NT2/D1 (cell line): ENCODE data around the gene POU2F3.

Source experiments
- SUZ12 ChIP-seq: IDR thresholded peaks from 2 replicates; pipeline ENCODE4 v1.6.1; 2011; ENCODE audit not compliant: insufficient read length, insufficient read depth; ENCODE audit errors: extremely low read depth
- YY1 ChIP-seq: IDR thresholded peaks from 2 replicates; pipeline ENCODE4 v1.6.1; 2011; ENCODE audit not compliant: insufficient read length, insufficient read depth
- ZNF274 ChIP-seq: IDR thresholded peaks from 2 replicates; pipeline ENCODE4 v1.6.1; 2011; ENCODE audit warnings: mild to moderate bottlenecking, low read depth, low read length

DNA sequence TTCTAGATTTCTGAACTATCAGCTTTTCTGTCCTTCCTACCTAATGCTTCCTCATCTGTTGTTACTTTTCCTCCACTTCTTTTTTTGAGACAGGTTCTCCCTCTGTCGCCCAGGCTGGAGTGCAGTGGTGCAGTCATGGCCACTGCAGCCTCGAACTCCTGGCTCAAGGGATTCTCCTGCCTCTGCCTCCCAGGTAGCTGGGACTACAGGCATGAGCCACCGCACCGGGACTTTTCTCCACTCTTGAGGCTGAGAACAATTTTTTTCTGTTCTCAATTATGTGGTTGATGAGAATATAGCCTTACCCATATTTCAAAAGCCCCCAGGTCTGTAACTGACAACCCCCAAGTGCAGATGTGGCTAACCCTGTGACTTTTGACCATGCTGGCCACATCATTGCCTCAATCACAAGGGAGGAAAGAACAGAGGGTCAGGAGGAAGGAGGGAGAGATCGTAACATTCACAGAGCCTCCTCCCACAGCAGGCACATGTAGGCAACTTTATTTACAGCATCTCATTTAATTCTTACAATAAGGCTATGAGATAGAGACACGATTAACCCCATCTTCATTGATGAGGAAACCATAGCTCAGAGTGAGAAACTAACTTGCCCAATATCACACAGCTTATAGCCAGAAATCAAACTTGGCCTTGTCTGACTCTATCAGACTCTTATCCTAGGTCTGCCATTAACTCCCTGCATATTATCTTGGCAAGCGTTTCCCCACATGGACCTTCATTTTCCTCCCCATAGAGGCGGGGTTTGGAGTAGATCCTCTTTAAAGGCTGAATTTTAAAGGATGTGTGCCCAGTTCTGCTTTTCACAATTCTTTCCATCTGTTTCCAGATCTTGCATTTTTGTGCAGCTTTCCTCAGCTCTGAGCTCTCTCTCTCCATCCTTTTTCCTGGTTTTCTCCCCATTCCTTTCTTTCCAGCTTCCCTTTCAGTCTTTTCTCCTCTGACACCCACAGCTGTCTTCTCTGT lies 9.6 kb downstream of the POU2F3 start:
- TF ChIP-seq ZNF274 (no peak), YY1 (no peak), SUZ12 (no peak)
